Epithelial cell of esophagus (primary cell): ENCODE data around the gene GPN1.

Experiments used
- DNase-seq: peaks from one replicate; pipeline ENCODE4 v3.0.0; 2010; ENCODE audit warnings: low read depth
- H3K4me3 ChIP-seq: 2 replicates; pipeline ENCODE4 v1.5.1; 2011; ENCODE audit warnings: mild to moderate bottlenecking, low read length, control low read depth
- TF ChIP-seq, protein P1 (sequence below): IDR thresholded peaks from 2 replicates; pipeline ENCODE4 v1.5.1; 2011; ENCODE audit warnings: low read depth, mild to moderate bottlenecking, low read length, control low read depth, inconsistent platforms; ENCODE audit not compliant: insufficient read depth; ENCODE audit errors: missing control alignments

The GPN1 gene

DNA sequence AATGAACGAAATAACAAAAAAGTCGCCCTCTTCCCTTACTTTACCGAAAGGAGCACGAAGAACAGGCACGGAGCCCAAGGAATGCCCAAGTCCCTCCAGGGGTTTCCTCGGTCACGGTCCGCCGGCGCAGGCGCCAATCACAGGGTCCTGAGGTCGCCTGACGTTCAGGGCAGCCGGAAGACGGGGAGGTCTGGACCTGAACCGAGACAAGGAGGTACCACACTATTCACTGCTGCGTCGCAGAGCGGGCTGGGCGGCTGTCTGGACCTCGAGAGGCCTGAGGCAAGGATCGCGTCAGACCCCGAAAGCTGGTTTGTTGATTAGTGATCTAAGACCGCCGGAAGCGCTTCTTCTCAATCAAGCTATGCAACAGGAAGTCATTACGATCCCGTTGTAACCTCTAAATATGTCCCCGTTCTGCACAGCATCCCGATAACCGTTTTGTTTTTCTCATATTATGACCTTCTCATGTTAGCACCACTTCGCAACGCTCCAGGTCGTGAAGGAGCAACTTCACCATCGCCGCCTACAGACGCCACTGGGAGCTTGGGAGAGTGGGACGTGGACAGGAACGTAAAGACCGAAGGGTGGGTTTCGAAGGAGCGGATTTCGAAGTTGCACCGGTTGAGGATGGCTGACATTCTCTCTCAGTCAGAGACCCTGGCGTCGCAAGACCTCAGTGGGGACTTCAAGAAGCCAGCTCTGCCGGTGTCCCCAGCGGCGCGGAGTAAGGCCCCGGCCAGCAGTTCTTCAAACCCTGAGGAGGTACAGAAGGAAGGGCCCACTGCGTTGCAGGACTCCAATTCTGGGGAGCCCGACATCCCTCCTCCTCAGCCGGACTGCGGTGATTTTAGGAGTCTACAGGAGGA is 34.7 kb downstream of the GPN1 start, which contains the start of the genes SLC4A1AP and SUPT7L:
Gene SLC4A1AP, plus strand, starts transcription at position 605 of the 869 bp plus-strand sequence. Its CDS starts 26 bp downstream, at position 631.
Gene SUPT7L, minus strand, starts transcription at position 330 of the 869 bp plus-strand sequence. CDS start 1,422 bp downstream, outside the sequence.
- TF ChIP-seq, protein P1, sequence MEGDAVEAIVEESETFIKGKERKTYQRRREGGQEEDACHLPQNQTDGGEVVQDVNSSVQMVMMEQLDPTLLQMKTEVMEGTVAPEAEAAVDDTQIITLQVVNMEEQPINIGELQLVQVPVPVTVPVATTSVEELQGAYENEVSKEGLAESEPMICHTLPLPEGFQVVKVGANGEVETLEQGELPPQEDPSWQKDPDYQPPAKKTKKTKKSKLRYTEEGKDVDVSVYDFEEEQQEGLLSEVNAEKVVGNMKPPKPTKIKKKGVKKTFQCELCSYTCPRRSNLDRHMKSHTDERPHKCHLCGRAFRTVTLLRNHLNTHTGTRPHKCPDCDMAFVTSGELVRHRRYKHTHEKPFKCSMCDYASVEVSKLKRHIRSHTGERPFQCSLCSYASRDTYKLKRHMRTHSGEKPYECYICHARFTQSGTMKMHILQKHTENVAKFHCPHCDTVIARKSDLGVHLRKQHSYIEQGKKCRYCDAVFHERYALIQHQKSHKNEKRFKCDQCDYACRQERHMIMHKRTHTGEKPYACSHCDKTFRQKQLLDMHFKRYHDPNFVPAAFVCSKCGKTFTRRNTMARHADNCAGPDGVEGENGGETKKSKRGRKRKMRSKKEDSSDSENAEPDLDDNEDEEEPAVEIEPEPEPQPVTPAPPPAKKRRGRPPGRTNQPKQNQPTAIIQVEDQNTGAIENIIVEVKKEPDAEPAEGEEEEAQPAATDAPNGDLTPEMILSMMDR, result no peak
- peak; percentile 89 for DNase-seq
- peak within 1 kb of the TSS; percentile 95 for H3K4me3 ChIP-seq

DNA sequence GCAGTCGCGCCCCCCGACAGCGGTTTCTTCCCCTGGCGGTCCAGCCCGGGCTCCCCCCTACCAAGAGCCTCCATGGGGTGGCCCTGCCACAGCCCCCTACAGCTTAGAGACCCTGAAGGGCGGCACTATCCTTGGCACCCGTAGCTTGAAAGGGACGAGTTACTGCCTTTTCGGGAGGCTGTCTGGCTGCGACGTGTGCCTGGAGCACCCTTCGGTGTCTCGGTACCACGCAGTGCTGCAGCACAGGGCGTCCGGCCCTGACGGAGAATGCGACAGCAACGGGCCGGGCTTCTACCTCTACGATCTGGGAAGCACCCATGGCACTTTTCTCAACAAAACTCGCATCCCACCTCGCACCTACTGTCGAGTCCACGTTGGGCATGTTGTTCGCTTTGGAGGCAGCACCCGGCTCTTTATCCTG is 35.3 kb downstream of the GPN1 start:
- H3K4me3 ChIP-seq, result peak overlapping the region; percentile 95
- TF ChIP-seq, protein P1, result no peak
- no peak for DNase-seq

DNA sequence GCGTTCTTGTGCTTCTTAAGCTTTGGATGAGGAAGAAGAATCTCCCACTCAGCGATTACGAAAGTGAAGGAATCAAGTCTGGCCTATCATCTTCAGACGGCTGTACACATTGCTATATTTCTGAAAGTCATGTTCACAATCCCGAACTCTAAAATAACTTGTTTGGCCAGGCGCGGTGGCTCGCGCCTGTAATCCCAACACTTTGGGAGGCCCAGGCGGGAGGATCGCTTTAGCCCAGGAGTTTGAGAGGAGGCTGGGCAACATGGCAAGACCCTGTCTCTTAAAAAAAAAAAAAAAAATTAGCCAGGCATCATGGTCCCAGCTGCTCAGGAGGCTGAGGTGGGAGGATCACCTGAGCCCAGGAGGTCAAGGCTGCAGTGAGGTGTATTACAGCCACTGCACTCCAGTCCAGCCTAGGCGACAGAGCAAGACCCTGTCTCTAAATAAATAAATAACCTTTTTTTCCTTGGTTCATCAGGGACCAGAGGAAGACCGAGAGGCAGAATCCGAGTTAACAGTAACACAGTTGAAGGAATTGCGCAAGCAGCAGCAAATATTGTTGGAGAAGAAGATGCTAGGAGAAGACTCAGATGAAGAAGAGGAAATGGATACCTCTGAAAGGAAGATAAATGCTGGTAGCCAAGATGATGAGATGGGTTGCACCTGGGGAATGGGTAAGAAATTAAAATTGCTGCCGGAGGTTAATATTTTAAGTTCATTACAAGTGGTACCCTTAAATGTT is 35.9 kb downstream of the GPN1 start:
- no peak for DNase-seq
- peak overlapping the region; percentile 95 for H3K4me3 ChIP-seq
- TF ChIP-seq, protein P1, result no peak

DNA sequence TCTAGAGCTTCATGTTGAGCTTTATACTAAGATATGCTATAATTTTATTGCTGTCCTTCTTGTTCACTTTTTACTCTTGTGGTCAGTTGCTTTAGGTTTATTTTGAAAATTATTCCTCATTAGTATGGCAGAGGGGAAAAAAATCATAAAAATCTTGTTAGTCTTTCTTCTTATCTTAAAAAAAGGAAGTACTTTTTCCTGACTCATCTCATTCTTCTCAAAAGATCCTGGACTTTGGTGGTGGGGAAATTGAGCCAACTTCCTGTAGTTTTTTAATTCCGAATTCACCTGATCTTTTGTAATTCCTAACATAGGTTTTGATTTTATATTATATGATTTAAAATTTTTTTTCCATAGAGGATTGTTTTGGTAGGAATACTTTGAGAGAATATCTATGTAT is 38.6 kb downstream of the GPN1 start:
- DNase-seq, result no peak
- H3K4me3 ChIP-seq, result no peak overlapping the region
- TF ChIP-seq, protein P1, result no peak

DNA sequence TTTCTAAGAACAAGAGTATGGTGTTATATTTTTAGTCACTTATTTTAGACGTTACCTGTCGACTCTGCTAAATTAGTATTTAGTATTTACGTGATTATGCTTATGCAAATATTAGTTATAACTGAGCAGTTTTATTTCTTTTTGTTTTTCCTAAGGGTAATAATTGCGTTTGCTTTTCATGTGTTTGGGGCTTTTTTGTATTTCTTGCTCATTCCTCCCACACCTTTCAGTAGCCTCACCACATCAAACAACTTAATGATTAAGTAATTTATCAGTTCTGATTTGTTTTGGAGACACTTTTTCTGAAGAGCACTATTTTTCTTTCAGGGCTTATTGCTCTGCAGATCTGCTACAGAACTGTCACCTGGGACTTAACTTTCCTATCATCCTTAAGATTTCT is 42.4 kb downstream of the GPN1 start:
- no peak for DNase-seq
- no peak overlapping the region for H3K4me3 ChIP-seq
- TF ChIP-seq, protein P1, result no peak

DNA sequence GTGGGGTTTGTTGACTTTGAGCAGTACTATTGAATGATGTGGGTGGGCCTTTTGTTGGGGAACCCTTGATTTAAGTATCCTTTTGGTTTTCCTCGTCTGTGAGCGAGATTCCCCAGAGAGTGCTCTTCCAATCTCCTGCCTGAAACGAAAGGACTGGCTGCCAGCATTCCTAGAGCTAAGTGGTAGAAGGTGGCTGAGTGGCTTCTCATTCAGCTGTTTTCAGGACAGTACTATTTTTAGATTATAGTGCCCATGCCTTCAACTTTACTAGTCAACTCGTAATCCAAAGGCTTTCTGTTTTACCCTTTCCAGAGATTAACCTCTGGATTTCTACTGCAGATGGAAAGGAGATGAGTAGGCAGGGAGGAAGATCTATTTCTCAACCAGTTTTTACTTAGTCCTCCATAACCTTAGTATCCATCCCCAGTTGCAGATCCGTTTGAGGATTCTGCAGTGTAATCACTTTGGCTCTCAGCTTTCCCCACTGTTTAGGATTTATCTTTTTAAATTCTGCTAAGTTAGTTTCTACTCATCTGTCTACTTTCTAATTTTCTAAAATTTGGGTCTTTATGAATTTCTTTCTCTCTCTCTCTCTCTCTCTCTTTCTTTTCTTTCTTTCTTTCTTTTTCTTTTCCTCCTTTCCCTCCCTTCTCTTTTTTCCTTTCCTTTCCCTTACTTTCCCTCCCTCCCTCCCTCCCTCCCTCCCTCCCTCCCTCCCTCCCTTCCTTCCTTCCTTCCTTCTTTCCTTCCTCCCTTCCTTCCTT is 44.1 kb downstream of the GPN1 start:
- TF ChIP-seq, protein P1, result no peak
- H3K4me3 ChIP-seq, result no peak overlapping the region
- DNase-seq, result no peak
